Measurements from ENCODE around the gene NPTN.

The NPTN gene

GRCh38 chr15:73568564-73569280 is 64.5 kb downstream of the NPTN start:
- POLR2A ChIA-PET: no interaction called here
- Histone ChIP-seq H3K9me3 (ENCODE audit: control extremely low read depth in 1 of 5, control insufficient read depth in 4 of 5, insufficient read depth in 2 of 5, low read depth in 1 of 5, low read length in 4 of 5) (no peaks in the 10 kb centered on the region), H3K27me3 (replicated peaks in 2 of 5; ENCODE audit: control insufficient read depth in 4 of 5, insufficient read depth in 5 of 5, low read length in 4 of 5) (no peaks in the 10 kb centered on the region), H3K36me3 (ENCODE audit: control insufficient read depth in 4 of 4, insufficient read depth in 4 of 4, low read length in 3 of 4) (peaks cover 16 to 59% (median 40%) of the 10 kb centered on the region in 4 experiments), H3K4me3 (ENCODE audit: control insufficient read depth in 1 of 7, extremely low read depth in 1 of 7, insufficient read depth in 4 of 7, low read depth in 2 of 7, low read length in 6 of 7) (no peak overlapping the region), H3K4me1 (ENCODE audit: control extremely low read depth in 1 of 4, control insufficient read depth in 4 of 4, insufficient read depth in 4 of 4, low read length in 3 of 4) (peaks cover 0 to 17% (median 13%) of the 10 kb centered on the region in 4 experiments), H3K27ac (ENCODE audit: insufficient read depth in 1 of 2, low read depth in 1 of 2, low read length in 2 of 2, poor library complexity in 1 of 2, severe bottlenecking in 2 of 2) (no peak overlapping the region)
- 80% methylated on average over 1 of the region's 7 CpGs for WGBS (ENCODE audit: insufficient coverage)
- DNase-seq: no peak
- CTCF ChIA-PET: interaction anchor here (0.8 to 1.7 kb wide), 6 partner anchors 21 to 295 kb away, joined by 3 to 4 read pairs (median 3); no protein-coding TSS in a partner anchor

- no peaks in the 10 kb centered on the region for H3K9me3 ChIP-seq (ENCODE audit: control extremely low read depth in 1 of 5, control insufficient read depth in 4 of 5, insufficient read depth in 2 of 5, low read depth in 1 of 5, low read length in 4 of 5)
- ChIA-PET POLR2A (no interaction called here), CTCF (interaction anchor here (1.5 to 8.6 kb wide), 3 partner anchors 71 to 145 kb away, joined by 3 to 96 read pairs (median 7); partner anchors contain the start of gene NPTN)
- H3K4me3 ChIP-seq (ENCODE audit: control insufficient read depth in 1 of 7, extremely low read depth in 1 of 7, insufficient read depth in 4 of 7, low read depth in 2 of 7, low read length in 6 of 7): no peak overlapping the region
- no peaks in the 10 kb centered on the region for H3K27me3 ChIP-seq (replicated peaks in 2 of 5; ENCODE audit: control insufficient read depth in 4 of 5, insufficient read depth in 5 of 5, low read length in 4 of 5)
- no peak for DNase-seq
- no peak overlapping the region for H3K27ac ChIP-seq (ENCODE audit: insufficient read depth in 1 of 2, low read depth in 1 of 2, low read length in 2 of 2, poor library complexity in 1 of 2, severe bottlenecking in 2 of 2)
- H3K36me3 ChIP-seq (ENCODE audit: control insufficient read depth in 4 of 4, insufficient read depth in 4 of 4, low read length in 3 of 4): peaks cover 22 to 65% (median 37%) of the 10 kb centered on the region in 4 experiments
- peaks cover 0 to 17% (median 15%) of the 10 kb centered on the region in 4 experiments for H3K4me1 ChIP-seq (ENCODE audit: control extremely low read depth in 1 of 4, control insufficient read depth in 4 of 4, insufficient read depth in 4 of 4, low read length in 3 of 4)
- WGBS (ENCODE audit: insufficient coverage): 100% methylated on average over 1 of the region's 1 CpG
These were observed 66.2 kb downstream of the NPTN start for GRCh38 chr15:73567020-73567419.

GRCh38 chr15:73564255-73564654 is 68.9 kb downstream of the NPTN start:
- Histone ChIP-seq H3K27me3 (replicated peaks in 2 of 5; ENCODE audit: control insufficient read depth in 4 of 5, insufficient read depth in 5 of 5, low read length in 4 of 5) (no peaks in the 10 kb centered on the region), H3K36me3 (ENCODE audit: control insufficient read depth in 4 of 4, insufficient read depth in 4 of 4, low read length in 3 of 4) (peaks cover 8 to 54% (median 34%) of the 10 kb centered on the region in 4 experiments), H3K4me1 (ENCODE audit: control extremely low read depth in 1 of 4, control insufficient read depth in 4 of 4, insufficient read depth in 4 of 4, low read length in 3 of 4) (peaks cover 0 to 15% (median 7%) of the 10 kb centered on the region in 4 experiments), H3K27ac (ENCODE audit: insufficient read depth in 1 of 2, low read depth in 1 of 2, low read length in 2 of 2, poor library complexity in 1 of 2, severe bottlenecking in 2 of 2) (no peak overlapping the region), H3K4me3 (ENCODE audit: control insufficient read depth in 1 of 7, extremely low read depth in 1 of 7, insufficient read depth in 4 of 7, low read depth in 2 of 7, low read length in 6 of 7) (no peak overlapping the region), H3K9me3 (ENCODE audit: control extremely low read depth in 1 of 5, control insufficient read depth in 4 of 5, insufficient read depth in 2 of 5, low read depth in 1 of 5, low read length in 4 of 5) (no peaks in the 10 kb centered on the region)
- POLR2A ChIA-PET: no interaction called here
- CTCF ChIA-PET: interaction anchor here (1.0 to 8.6 kb wide), 4 partner anchors 73 to 141 kb away, joined by 3 to 96 read pairs (median 38); partner anchors contain the start of gene NPTN
- 50% methylated on average over 1 of the region's 6 CpGs for WGBS (ENCODE audit: insufficient coverage)
- DNase-seq: peak; percentile 46 to 80 (median 74)

GRCh38 chr15:73560501-73561117 is 72.6 kb downstream of the NPTN start:
- Histone ChIP-seq H3K9me3 (ENCODE audit: control extremely low read depth in 1 of 5, control insufficient read depth in 4 of 5, insufficient read depth in 2 of 5, low read depth in 1 of 5, low read length in 4 of 5) (no peaks in the 10 kb centered on the region), H3K36me3 (ENCODE audit: control insufficient read depth in 4 of 4, insufficient read depth in 4 of 4, low read length in 3 of 4) (peaks cover 6 to 39% (median 30%) of the 10 kb centered on the region in 4 experiments), H3K27ac (ENCODE audit: insufficient read depth in 1 of 2, low read depth in 1 of 2, low read length in 2 of 2, poor library complexity in 1 of 2, severe bottlenecking in 2 of 2) (no peak overlapping the region), H3K27me3 (replicated peaks in 2 of 5; ENCODE audit: control insufficient read depth in 4 of 5, insufficient read depth in 5 of 5, low read length in 4 of 5) (no peaks in the 10 kb centered on the region), H3K4me3 (ENCODE audit: control insufficient read depth in 1 of 7, extremely low read depth in 1 of 7, insufficient read depth in 4 of 7, low read depth in 2 of 7, low read length in 6 of 7) (no peak overlapping the region), H3K4me1 (ENCODE audit: control extremely low read depth in 1 of 4, control insufficient read depth in 4 of 4, insufficient read depth in 4 of 4, low read length in 3 of 4) (peaks cover 0 to 15% (median 7%) of the 10 kb centered on the region in 4 experiments)
- 100% methylated on average over 1 of the region's 2 CpGs for WGBS (ENCODE audit: insufficient coverage)
- DNase-seq: peak; percentile 77 to 90 (median 87)
- ChIA-PET CTCF (interaction anchor here (0.9 to 8.6 kb wide), 12 partner anchors 10 to 324 kb away, joined by 3 to 96 read pairs (median 4); partner anchors contain the start of gene NPTN), POLR2A (interaction anchor here (0.7 kb wide), 1 partner anchor 136 kb away, joined by 3 read pairs; no protein-coding TSS in a partner anchor)

GRCh38 chr15:73558529-73558928 is 74.7 kb downstream of the NPTN start:
- H3K27ac ChIP-seq (ENCODE audit: insufficient read depth in 1 of 2, low read depth in 1 of 2, low read length in 2 of 2, poor library complexity in 1 of 2, severe bottlenecking in 2 of 2): no peak overlapping the region
- DNase-seq: no peak
- H3K36me3 ChIP-seq (ENCODE audit: control insufficient read depth in 4 of 4, insufficient read depth in 4 of 4, low read length in 3 of 4): peaks cover 6 to 36% (median 28%) of the 10 kb centered on the region in 4 experiments
- H3K27me3 ChIP-seq (replicated peaks in 2 of 5; ENCODE audit: control insufficient read depth in 4 of 5, insufficient read depth in 5 of 5, low read length in 4 of 5): no peaks in the 10 kb centered on the region
- POLR2A ChIA-PET: no interaction called here
- no peak overlapping the region for H3K4me3 ChIP-seq (ENCODE audit: control insufficient read depth in 1 of 7, extremely low read depth in 1 of 7, insufficient read depth in 4 of 7, low read depth in 2 of 7, low read length in 6 of 7)
- peaks cover 0 to 2% (median 0%) of the 10 kb centered on the region in 4 experiments for H3K4me1 ChIP-seq (ENCODE audit: control extremely low read depth in 1 of 4, control insufficient read depth in 4 of 4, insufficient read depth in 4 of 4, low read length in 3 of 4)
- CTCF ChIA-PET: interaction anchor here (1.4 to 8.6 kb wide), 3 partner anchors 79 to 153 kb away, joined by 3 to 96 read pairs (median 72); partner anchors contain the start of gene NPTN
- no CpG with 5 or more reads among the region's 1 CpG for WGBS (ENCODE audit: insufficient coverage)
- H3K9me3 ChIP-seq (ENCODE audit: control extremely low read depth in 1 of 5, control insufficient read depth in 4 of 5, insufficient read depth in 2 of 5, low read depth in 1 of 5, low read length in 4 of 5): no peaks in the 10 kb centered on the region

- H3K4me3 ChIP-seq (ENCODE audit: control insufficient read depth in 1 of 7, extremely low read depth in 1 of 7, insufficient read depth in 4 of 7, low read depth in 2 of 7, low read length in 6 of 7): no peak overlapping the region
- no peak for DNase-seq
- peaks cover 6 to 16% (median 11%) of the 10 kb centered on the region in 4 experiments for H3K36me3 ChIP-seq (ENCODE audit: control insufficient read depth in 4 of 4, insufficient read depth in 4 of 4, low read length in 3 of 4)
- WGBS (ENCODE audit: insufficient coverage): 94% methylated on average over 4 of the region's 4 CpGs
- H3K27me3 ChIP-seq (replicated peaks in 2 of 5; ENCODE audit: control insufficient read depth in 4 of 5, insufficient read depth in 5 of 5, low read length in 4 of 5): no peaks in the 10 kb centered on the region
- ChIA-PET CTCF (interaction anchor here (1.6 to 2.6 kb wide), 2 partner anchors 146 to 150 kb away, joined by 4 to 7 read pairs; no protein-coding TSS in a partner anchor), POLR2A (no interaction called here)
- H3K9me3 ChIP-seq (ENCODE audit: control extremely low read depth in 1 of 5, control insufficient read depth in 4 of 5, insufficient read depth in 2 of 5, low read depth in 1 of 5, low read length in 4 of 5): no peaks in the 10 kb centered on the region
- H3K4me1 ChIP-seq (ENCODE audit: control extremely low read depth in 1 of 4, control insufficient read depth in 4 of 4, insufficient read depth in 4 of 4, low read length in 3 of 4): peaks cover 2 to 9% (median 6%) of the 10 kb centered on the region in 4 experiments
- no peak overlapping the region for H3K27ac ChIP-seq (ENCODE audit: insufficient read depth in 1 of 2, low read depth in 1 of 2, low read length in 2 of 2, poor library complexity in 1 of 2, severe bottlenecking in 2 of 2)
These were observed 78.1 kb downstream of the NPTN start for GRCh38 chr15:73555080-73555479.
